PC-3 (cell line): ENCODE measurements around the gene CENPB. TPM values are rescaled to one million over a fixed set of nuclear protein-coding genes. Genes with fewer than 3 reads are reported as not detected.

Experiments
- ATAC-seq: fragments of 200-7000 bp; cut with Tn5 transposase; 2 replicates; pipeline ENCODE4 v1.9.1; 2020; ENCODE audit warnings: mild to moderate bottlenecking, moderate library complexity
- BruUV-seq: library from RNA; stranded (reverse); fragments of 400-500 nt; replicated peaks from 2 replicates; lab custom pipeline; 2021; lab: Mats Ljungman, UMichigan
- CTCF ChIA-PET: fragments of 300-600 bp; sonication (Branson Sonifier 250); formaldehyde crosslinking; loops from one replicate; lab custom pipeline; 2022; ENCODE audit warnings: antibody characterized with exemption; lab: Charles Lee
- POLR2A ChIA-PET: fragments of 300-600 bp; sonication (Branson Sonifier 250); formaldehyde crosslinking; loops from one replicate; lab custom pipeline; 2022; ENCODE audit warnings: antibody characterized with exemption; ENCODE audit not compliant: unreplicated experiment; lab: Charles Lee
- DNase-seq: peaks from one replicate; pipeline ENCODE4 v3.0.0-alpha.2; 2015
- H2AFZ ChIP-seq: fragments of 300-600 bp; sonication (generic); 2 replicates; pipeline ENCODE4 v1.6.0; 2016; ENCODE audit warnings: antibody characterized with exemption, low read length
- H3F3A ChIP-seq: fragments of 300-600 bp; sonication (generic); one replicate; pipeline ENCODE4 v1.6.0; 2017; ENCODE audit warnings: antibody characterized with exemption, low read length, control low read depth, mild to moderate bottlenecking; ENCODE audit not compliant: unreplicated experiment
- H3K27ac ChIP-seq: fragments of 300-600 bp; sonication (generic); 2 replicates; pipeline ENCODE4 v1.5.1; 2016; ENCODE audit warnings: mild to moderate bottlenecking, low read length
- H3K27me3 ChIP-seq: fragments of 300-600 bp; sonication (generic); 2 replicates; pipeline ENCODE4 v1.6.1; 2016; ENCODE audit warnings: low read length, mixed read lengths
- H3K36me3 ChIP-seq: fragments of 300-600 bp; sonication (generic); 2 replicates; pipeline ENCODE4 v1.6.1; 2016; ENCODE audit warnings: low read depth, mixed run types, low read length, mixed read lengths
- H3K4me1 ChIP-seq: fragments of 300-600 bp; sonication (generic); 2 replicates; pipeline ENCODE4 v1.5.1; 2016; ENCODE audit warnings: low read length; ENCODE audit not compliant: insufficient read depth
- H3K4me2 ChIP-seq: fragments of 300-600 bp; sonication (generic); 2 replicates; pipeline ENCODE4 v1.6.0; 2016; ENCODE audit warnings: low read length
- H3K4me3 ChIP-seq: fragments of 300-600 bp; sonication (generic); 2 replicates; pipeline ENCODE4 v1.5.1; 2016; ENCODE audit warnings: mild to moderate bottlenecking, low read length, mixed read lengths
- H3K79me2 ChIP-seq: fragments of 300-600 bp; sonication (generic); 2 replicates; pipeline ENCODE4 v1.6.1; 2017; ENCODE audit warnings: low read length, mixed read lengths
- H3K9ac ChIP-seq: fragments of 300-600 bp; sonication (generic); 2 replicates; pipeline ENCODE4 v1.6.0; 2016; ENCODE audit warnings: mild to moderate bottlenecking, low read length
- H3K9me2 ChIP-seq: fragments of 300-600 bp; sonication (generic); replicated peaks from 2 replicates; pipeline ENCODE4 v1.6.1; 2016; ENCODE audit warnings: mixed run types, low read length, mixed read lengths
- H3K9me3 ChIP-seq: fragments of 300-600 bp; sonication (generic); 2 replicates; pipeline ENCODE4 v1.6.1; 2016; ENCODE audit warnings: low read length, mixed read lengths
- H4K20me1 ChIP-seq: fragments of 300-600 bp; sonication (generic); 2 replicates; pipeline ENCODE4 v1.6.1; 2016; ENCODE audit warnings: low read length, mixed read lengths
- EZH2 ChIP-seq: fragments of 300-600 bp; sonication (generic); IDR thresholded peaks from one replicate; pipeline ENCODE4 v1.6.1; 2017; ENCODE audit warnings: antibody characterized with exemption, mild to moderate bottlenecking, low read length; ENCODE audit not compliant: unreplicated experiment
- EZH2phosphoT487 ChIP-seq: fragments of 300-600 bp; sonication (generic); IDR thresholded peaks from 2 replicates; pipeline ENCODE4 v1.6.1; 2018; ENCODE audit warnings: mild to moderate bottlenecking, antibody characterized with exemption, low read length, borderline replicate concordance
- intact Hi-C: fragments of 100-400 bp; cut with micrococcal nuclease; formaldehyde crosslinking; loops from 2 replicates; pipeline ENCODE4 v1.9.0; 2023
- total RNA-seq: library from RNA; depleted of rRNA; stranded (reverse); fragments of >200 nt; gene quantifications from 2 replicates; pipeline ENCODE4 v1.2.3, GENCODE V29; 2014
- TF ChIP-seq, protein P1 (sequence below): fragments of 300-600 bp; sonication (generic); conservative IDR thresholded peaks from 2 replicates; pipeline ENCODE4 v1.5.1; 2017; ENCODE audit warnings: antibody characterized with exemption, low read depth, mild to moderate bottlenecking, low read length

The CENPB gene
- total RNA-seq, 1 experiment from 2014 or later = 213 TPM

DNA sequence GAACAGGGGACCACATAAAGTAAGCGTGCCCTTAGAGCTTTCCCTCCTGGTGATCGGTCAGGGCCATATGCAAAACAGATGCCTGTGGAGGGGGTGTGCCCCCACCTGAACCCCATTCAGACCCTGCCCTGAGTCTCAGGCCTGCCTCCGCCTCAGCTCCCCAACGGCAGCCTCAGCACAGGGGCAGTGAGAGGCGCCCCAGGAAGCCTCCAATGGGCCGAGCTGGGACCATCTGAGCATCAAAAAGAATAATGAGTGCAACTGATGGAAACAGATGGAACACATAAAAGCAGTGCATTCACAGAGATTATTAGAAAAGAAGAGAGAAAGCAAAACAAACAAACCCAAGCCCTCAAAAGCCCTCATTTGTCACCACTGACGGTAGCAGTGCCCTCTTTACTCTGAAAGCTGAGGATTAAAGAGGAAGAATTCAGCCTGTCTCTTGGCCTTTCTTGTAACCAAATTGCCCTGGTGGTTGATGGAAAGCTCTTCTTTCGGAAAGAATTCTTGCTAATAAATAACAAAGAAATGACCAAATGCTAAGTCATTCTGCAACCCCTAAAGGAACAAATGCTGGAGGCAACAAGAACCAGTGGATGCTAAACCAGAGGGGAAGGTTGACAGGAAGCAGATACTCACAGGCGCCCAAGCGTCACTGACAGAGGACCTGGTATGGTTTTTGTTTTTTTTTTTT, 25.7 kb downstream of the CENPB start:
- Histone ChIP-seq H3K9me2 (no peaks in the 10 kb centered on the region), H3K27me3 (no peaks in the 10 kb centered on the region), H3K36me3 (peaks cover 19% of the 10 kb centered on the region), H3K79me2 (peaks cover 42% of the 10 kb centered on the region), H2AFZ (no peak overlapping the region), H3K27ac (no peak overlapping the region), H3F3A (no peaks in the 10 kb centered on the region), H4K20me1 (peaks cover 5% of the 10 kb centered on the region; the same call in 1 of the 2 replicates), H3K9ac (no peak overlapping the region), H3K4me3 (no peak overlapping the region), H3K9me3 (no peaks in the 10 kb centered on the region), H3K4me2 (no peak overlapping the region), H3K4me1 (peaks cover 6% of the 10 kb centered on the region)
- TF ChIP-seq EZH2 (no peak), EZH2phosphoT487 (no peak)
- TF ChIP-seq, protein P1, sequence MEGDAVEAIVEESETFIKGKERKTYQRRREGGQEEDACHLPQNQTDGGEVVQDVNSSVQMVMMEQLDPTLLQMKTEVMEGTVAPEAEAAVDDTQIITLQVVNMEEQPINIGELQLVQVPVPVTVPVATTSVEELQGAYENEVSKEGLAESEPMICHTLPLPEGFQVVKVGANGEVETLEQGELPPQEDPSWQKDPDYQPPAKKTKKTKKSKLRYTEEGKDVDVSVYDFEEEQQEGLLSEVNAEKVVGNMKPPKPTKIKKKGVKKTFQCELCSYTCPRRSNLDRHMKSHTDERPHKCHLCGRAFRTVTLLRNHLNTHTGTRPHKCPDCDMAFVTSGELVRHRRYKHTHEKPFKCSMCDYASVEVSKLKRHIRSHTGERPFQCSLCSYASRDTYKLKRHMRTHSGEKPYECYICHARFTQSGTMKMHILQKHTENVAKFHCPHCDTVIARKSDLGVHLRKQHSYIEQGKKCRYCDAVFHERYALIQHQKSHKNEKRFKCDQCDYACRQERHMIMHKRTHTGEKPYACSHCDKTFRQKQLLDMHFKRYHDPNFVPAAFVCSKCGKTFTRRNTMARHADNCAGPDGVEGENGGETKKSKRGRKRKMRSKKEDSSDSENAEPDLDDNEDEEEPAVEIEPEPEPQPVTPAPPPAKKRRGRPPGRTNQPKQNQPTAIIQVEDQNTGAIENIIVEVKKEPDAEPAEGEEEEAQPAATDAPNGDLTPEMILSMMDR = no peak
- CTCF ChIA-PET = no interaction called here
- intact Hi-C loops = no loop called here
- no TSS peak for BruUV-seq
- DNase-seq (no peak), ATAC-seq (no peak)
- POLR2A ChIA-PET = no interaction called here

DNA sequence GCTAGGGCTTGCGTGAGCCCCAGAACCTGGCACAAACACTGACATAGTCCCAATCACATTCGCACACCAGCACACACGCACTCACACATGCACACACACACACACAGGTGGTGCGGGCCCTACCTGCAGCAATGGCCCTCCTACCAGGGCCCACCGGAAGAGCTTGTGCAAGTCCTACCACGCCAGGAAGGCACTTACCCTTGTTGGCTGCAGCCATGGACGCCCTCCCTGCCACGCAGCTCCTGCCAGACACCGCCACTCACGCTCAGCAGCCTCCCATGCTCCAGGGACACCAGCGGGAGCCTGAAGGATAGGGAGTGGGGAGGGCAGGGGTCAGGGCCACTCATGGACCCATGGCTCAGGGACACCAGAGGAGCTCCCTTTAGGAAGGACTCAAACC, 26.7 kb downstream of the CENPB start:
- Histone ChIP-seq H3K27ac (no peak overlapping the region), H3F3A (no peaks in the 10 kb centered on the region), H3K4me3 (no peak overlapping the region), H4K20me1 (peaks cover 3% of the 10 kb centered on the region; the same call in 1 of the 2 replicates), H3K4me2 (no peak overlapping the region), H3K9me3 (no peaks in the 10 kb centered on the region), H3K27me3 (no peaks in the 10 kb centered on the region), H3K9ac (no peak overlapping the region), H3K9me2 (no peaks in the 10 kb centered on the region), H3K36me3 (peaks cover 15% of the 10 kb centered on the region), H3K79me2 (peaks cover 32% of the 10 kb centered on the region), H3K4me1 (no peaks in the 10 kb centered on the region), H2AFZ (no peak overlapping the region)
- TF ChIP-seq, protein P1 = no peak
- no peak for TF ChIP-seq EZH2
- no peak for TF ChIP-seq EZH2phosphoT487
- intact Hi-C loops = no loop called here
- ATAC-seq = no peak
- POLR2A ChIA-PET = no interaction called here
- no TSS peak for BruUV-seq
- CTCF ChIA-PET = no interaction called here
- no peak for DNase-seq

DNA sequence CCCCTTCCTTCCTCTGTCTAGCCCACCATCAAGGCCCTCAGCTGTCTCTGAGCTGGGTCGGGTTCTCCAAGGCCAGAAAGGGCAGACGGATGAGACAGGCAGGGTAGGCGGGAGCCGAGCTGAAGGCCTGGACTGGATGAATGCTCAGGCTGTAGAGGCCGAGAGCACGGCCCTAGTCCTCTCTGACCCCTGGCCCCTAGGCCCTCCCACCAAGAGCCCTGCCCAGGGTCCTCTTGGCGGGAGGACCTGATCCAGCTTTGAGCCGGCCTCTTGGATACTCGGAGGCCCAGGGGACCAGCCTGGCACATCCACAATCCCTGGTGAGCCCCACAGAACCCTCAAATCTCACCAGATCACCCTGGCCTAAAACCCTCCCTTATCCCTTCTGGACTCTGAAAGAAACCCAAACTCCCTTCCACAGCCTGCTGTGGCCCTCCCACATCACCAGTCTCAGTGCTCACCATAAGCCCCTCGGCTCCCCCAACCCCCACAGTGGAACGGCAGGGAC, 27.2 kb downstream of the CENPB start:
- H3K9me3 ChIP-seq = no peaks in the 10 kb centered on the region
- CTCF ChIA-PET = no interaction called here
- DNase-seq (no peak), ATAC-seq (no peak)
- H3K36me3 ChIP-seq = peaks cover 15% of the 10 kb centered on the region
- no peaks in the 10 kb centered on the region for H4K20me1 ChIP-seq
- intact Hi-C loops = no loop called here
- H3K27me3 ChIP-seq = no peaks in the 10 kb centered on the region
- no peak overlapping the region for H3K4me3 ChIP-seq
- TF ChIP-seq EZH2phosphoT487 = no peak
- no peak for TF ChIP-seq EZH2
- TF ChIP-seq, protein P1 = no peak
- H3K9ac ChIP-seq = no peak overlapping the region
- BruUV-seq = no TSS peak
- H3F3A ChIP-seq = no peaks in the 10 kb centered on the region
- no peaks in the 10 kb centered on the region for H3K9me2 ChIP-seq
- no peak overlapping the region for H2AFZ ChIP-seq
- H3K27ac ChIP-seq = no peak overlapping the region
- no peak overlapping the region for H3K4me2 ChIP-seq
- H3K4me1 ChIP-seq = no peaks in the 10 kb centered on the region
- peaks cover 27% of the 10 kb centered on the region for H3K79me2 ChIP-seq
- POLR2A ChIA-PET = no interaction called here
